IPS-20b (cell line): Measurements from ENCODE around the gene DOCK7.

ENCODE experiments used
- H3K27ac ChIP-seq: one replicate; pipeline ENCODE4 v1.5.1; 2013; ENCODE audit warnings: low read length
- H3K27me3 ChIP-seq: 2 replicates; pipeline ENCODE4 v1.6.1; 2013; ENCODE audit warnings: mild to moderate bottlenecking, low read length, inconsistent platforms; ENCODE audit not compliant: insufficient read depth
- H3K36me3 ChIP-seq: 2 replicates; pipeline ENCODE4 v1.6.1; 2013; ENCODE audit warnings: low read depth, mild to moderate bottlenecking, inconsistent platforms, low read length, moderate library complexity; ENCODE audit not compliant: insufficient read depth
- H3K4me1 ChIP-seq: 2 replicates; pipeline ENCODE4 v1.6.1; 2013; ENCODE audit warnings: mild to moderate bottlenecking, control low read depth, inconsistent platforms, low read length, moderate library complexity; ENCODE audit not compliant: insufficient read depth
- H3K4me3 ChIP-seq: 2 replicates; pipeline ENCODE4 v1.5.1; 2013; ENCODE audit warnings: mild to moderate bottlenecking, low read length, inconsistent platforms
- H3K9ac ChIP-seq: 2 replicates; pipeline ENCODE4 v1.6.1; 2013; ENCODE audit warnings: low read depth, mild to moderate bottlenecking, inconsistent platforms, low read length, moderate library complexity
- H3K9me3 ChIP-seq: 2 replicates; pipeline ENCODE4 v1.6.1; 2013; ENCODE audit warnings: mild to moderate bottlenecking, low read depth, low read length, inconsistent platforms; ENCODE audit not compliant: insufficient read depth

The DOCK7 gene

GRCh38 chr1:62481681-62482080 is 206.5 kb downstream of the DOCK7 start:
- H3K36me3 ChIP-seq = no peaks in the 10 kb centered on the region
- no peak overlapping the region for H3K27ac ChIP-seq
- H3K27me3 ChIP-seq = no peaks in the 10 kb centered on the region
- no peak overlapping the region for H3K9ac ChIP-seq
- H3K4me1 ChIP-seq = peaks cover 10% of the 10 kb centered on the region; the same call in 1 of the 2 replicates
- no peak overlapping the region for H3K4me3 ChIP-seq
- H3K9me3 ChIP-seq = no peaks in the 10 kb centered on the region

GRCh38 chr1:62476525-62477219 is 211.5 kb downstream of the DOCK7 start:
- peaks cover 18% of the 10 kb centered on the region for H3K4me1 ChIP-seq
- no peaks in the 10 kb centered on the region for H3K9me3 ChIP-seq
- H3K9ac ChIP-seq = no peak overlapping the region
- peak overlapping the region; percentile 40; the same call in 1 of the 2 replicates for H3K4me3 ChIP-seq
- peaks cover 36% of the 10 kb centered on the region; the same call in 1 of the 2 replicates for H3K36me3 ChIP-seq
- H3K27ac ChIP-seq = no peak overlapping the region
- H3K27me3 ChIP-seq = no peaks in the 10 kb centered on the region

- Histone ChIP-seq H3K4me3 (no peak overlapping the region), H3K27me3 (no peaks in the 10 kb centered on the region), H3K27ac (no peak overlapping the region), H3K4me1 (no peaks in the 10 kb centered on the region), H3K9me3 (no peaks in the 10 kb centered on the region), H3K9ac (no peak overlapping the region), H3K36me3 (peaks cover 23% of the 10 kb centered on the region; the same call in 1 of the 2 replicates)
These were observed 221.1 kb downstream of the DOCK7 start for GRCh38 chr1:62467092-62467491.

GRCh38 chr1:62462370-62462769 is 225.8 kb downstream of the DOCK7 start:
- H3K27me3 ChIP-seq = no peaks in the 10 kb centered on the region
- H3K4me3 ChIP-seq = no peak overlapping the region
- H3K9me3 ChIP-seq = no peaks in the 10 kb centered on the region
- no peaks in the 10 kb centered on the region for H3K4me1 ChIP-seq
- H3K36me3 ChIP-seq = peaks cover 4% of the 10 kb centered on the region; the same call in 1 of the 2 replicates
- no peak overlapping the region for H3K27ac ChIP-seq
- no peak overlapping the region for H3K9ac ChIP-seq

- Histone ChIP-seq H3K9me3 (no peaks in the 10 kb centered on the region), H3K36me3 (peaks cover 31% of the 10 kb centered on the region), H3K27me3 (no peaks in the 10 kb centered on the region), H3K4me1 (no peaks in the 10 kb centered on the region), H3K9ac (no peak overlapping the region), H3K4me3 (no peak overlapping the region), H3K27ac (no peak overlapping the region)
These were observed 230.2 kb downstream of the DOCK7 start for GRCh38 chr1:62457955-62458354.

GRCh38 chr1:62452951-62453350 is 235.2 kb downstream of the DOCK7 start:
- H3K36me3 ChIP-seq = peaks cover 81% of the 10 kb centered on the region
- no peaks in the 10 kb centered on the region for H3K4me1 ChIP-seq
- H3K27ac ChIP-seq = no peak overlapping the region
- H3K9me3 ChIP-seq = no peaks in the 10 kb centered on the region
- no peak overlapping the region for H3K9ac ChIP-seq
- H3K4me3 ChIP-seq = no peak overlapping the region
- H3K27me3 ChIP-seq = no peaks in the 10 kb centered on the region

- Histone ChIP-seq H3K27ac (no peak overlapping the region), H3K4me1 (no peaks in the 10 kb centered on the region), H3K9ac (no peak overlapping the region), H3K4me3 (no peak overlapping the region), H3K27me3 (no peaks in the 10 kb centered on the region), H3K36me3 (peaks cover 96% of the 10 kb centered on the region), H3K9me3 (no peaks in the 10 kb centered on the region)
These were observed 237.9 kb downstream of the DOCK7 start for GRCh38 chr1:62450301-62450700.

GRCh38 chr1:62448221-62448933 is 239.8 kb downstream of the DOCK7 start:
- Histone ChIP-seq H3K4me1 (no peaks in the 10 kb centered on the region), H3K27ac (no peak overlapping the region), H3K4me3 (no peak overlapping the region), H3K9ac (no peak overlapping the region), H3K9me3 (no peaks in the 10 kb centered on the region), H3K36me3 (peaks cover 96% of the 10 kb centered on the region), H3K27me3 (no peaks in the 10 kb centered on the region)

- H3K36me3 ChIP-seq = peaks cover 97% of the 10 kb centered on the region
- H3K27ac ChIP-seq = no peak overlapping the region
- H3K27me3 ChIP-seq = no peaks in the 10 kb centered on the region
- H3K9ac ChIP-seq = no peak overlapping the region
- H3K4me3 ChIP-seq = no peak overlapping the region
- H3K4me1 ChIP-seq = no peaks in the 10 kb centered on the region
- H3K9me3 ChIP-seq = no peaks in the 10 kb centered on the region
These were observed 243.5 kb downstream of the DOCK7 start for GRCh38 chr1:62444701-62445100.

GRCh38 chr1:62439652-62440371 is 248.4 kb downstream of the DOCK7 start:
- no peaks in the 10 kb centered on the region for H3K9me3 ChIP-seq
- H3K4me3 ChIP-seq = peak overlapping the region; percentile 23; the same call in 1 of the 2 replicates
- peaks cover 8% of the 10 kb centered on the region; the same call in 1 of the 2 replicates for H3K4me1 ChIP-seq
- H3K9ac ChIP-seq = peak overlapping the region; percentile 8; the same call in 1 of the 2 replicates
- peaks cover 51% of the 10 kb centered on the region for H3K36me3 ChIP-seq
- H3K27ac ChIP-seq = no peak overlapping the region
- H3K27me3 ChIP-seq = no peaks in the 10 kb centered on the region

GRCh38 chr1:62438163-62438562 is 250.0 kb downstream of the DOCK7 start:
- no peaks in the 10 kb centered on the region for H3K9me3 ChIP-seq
- H3K4me1 ChIP-seq = peaks cover 8% of the 10 kb centered on the region; the same call in 1 of the 2 replicates
- H3K27ac ChIP-seq = no peak overlapping the region
- peak overlapping the region; percentile 94 for H3K9ac ChIP-seq
- H3K36me3 ChIP-seq = peaks cover 35% of the 10 kb centered on the region
- H3K4me3 ChIP-seq = peak overlapping the region; percentile 98
- no peaks in the 10 kb centered on the region for H3K27me3 ChIP-seq
